Naive B cell (primary cell): ENCODE results near the gene BEST4. TPM values are rescaled to one million over a fixed set of nuclear protein-coding genes. Genes with fewer than 3 reads are reported as not detected.

ENCODE experiments used
- ATAC-seq, 2 donors: fragments of 150-1000 bp; cut with Tn5 transposase; 2 replicates each; pipeline ENCODE4 v1.10.0; 2021; ENCODE audit warnings: low read depth in 2 of 2, mild to moderate bottlenecking in 2 of 2, moderate library complexity in 2 of 2
- DNase-seq: peaks from one replicate; pipeline ENCODE4 v3.0.0; 2022
- H3K27ac Mint-ChIP-seq, 6 donors: one replicate each; pipeline ENCODE4 v1.8.0; 2020 to 2022; ENCODE audit warnings: mild to moderate bottlenecking in 6 of 6, mixed read lengths in 6 of 6, moderate library complexity in 5 of 6, inconsistent platforms in 2 of 6
- H3K27me3 Mint-ChIP-seq, 3 donors: one replicate each; pipeline ENCODE4 v1.8.0; 2021 to 2022; ENCODE audit warnings: mixed read lengths in 3 of 3, mild to moderate bottlenecking in 1 of 3
- H3K36me3 Mint-ChIP-seq, 2 donors: one replicate each; pipeline ENCODE4 v1.8.0; 2020 to 2022; ENCODE audit warnings: mixed read lengths in 2 of 2, inconsistent platforms in 1 of 2, mild to moderate bottlenecking in 1 of 2
- H3K4me1 Mint-ChIP-seq, 3 donors: one replicate each; pipeline ENCODE4 v1.8.0; 2020 to 2022; ENCODE audit warnings: mixed read lengths in 3 of 3, inconsistent platforms in 1 of 3, mild to moderate bottlenecking in 1 of 3, moderate library complexity in 1 of 3
- H3K4me3 Mint-ChIP-seq, 8 donors: one replicate each; pipeline ENCODE4 v1.8.0; 2020 to 2022; ENCODE audit warnings: mild to moderate bottlenecking in 8 of 8, mixed read lengths in 8 of 8, moderate library complexity in 8 of 8, inconsistent platforms in 2 of 8
- H3K9me3 Mint-ChIP-seq, 7 donors: one replicate each; pipeline ENCODE4 v1.8.0; 2020 to 2022; ENCODE audit warnings: mixed read lengths in 7 of 7, mild to moderate bottlenecking in 5 of 7, inconsistent platforms in 2 of 7, moderate library complexity in 1 of 7
- polyA plus RNA-seq, 6 donors: library from polyadenylated mRNA; unstranded; fragments of 300-500 nt; fragmentation: Illumina TruSeq; gene quantifications; one replicate each; pipeline ENCODE4 v1.2.3, GENCODE V29; 2021; ENCODE audit warnings: low read depth in 6 of 6

Gene BEST4
- polyA plus RNA-seq, result under 1 TPM in 1 of 6 donors, not detected in 5; 0.12 TPM

- ATAC-seq (no peak), DNase-seq (no peak)
- Mint-ChIP-seq H3K27ac (peak within 1 kb of the TSS in 2 of 6 donors; percentile 86 to 89), H3K36me3 (no peaks in the 10 kb centered on the region), H3K9me3 (no peaks in the 10 kb centered on the region), H3K4me3 (peak within 1 kb of the TSS in 2 of 8 donors; percentile 13 to 30), H3K27me3 (no peaks in the 10 kb centered on the region), H3K4me1 (peaks cover 16 to 26% (median 22%) of the 10 kb centered on the region in 3 donors)
These were observed at the start of gene BEST4 for GRCh38 chr1:44788120-44788860. Gene BEST4 (minus strand): TSS chr1:44788170. CDS start chr1:44787705, 465 bp downstream.

GRCh38 chr1:44835738-44836675 lies 48.0 kb upstream of the BEST4 start:
- ATAC-seq (peak; percentile 99 to 100), DNase-seq (peak; percentile 79)
- Mint-ChIP-seq H3K27me3 (peaks cover 1 to 6% (median 3%) of the 10 kb centered on the region in 3 donors), H3K4me3 (peak overlapping the region in 4 of 8 donors; percentile 13 to 60 (median 58)), H3K27ac (peak overlapping the region in 3 of 6 donors; percentile 25 to 87 (median 26)), H3K9me3 (no peaks in the 10 kb centered on the region), H3K4me1 (peaks cover 9 to 16% (median 10%) of the 10 kb centered on the region in 3 donors), H3K36me3 (no peaks in the 10 kb centered on the region)

- ATAC-seq, result no peak
These were observed 46.4 kb upstream of the BEST4 start for GRCh38 chr1:44834328-44834727.

GRCh38 chr1:44832056-44832705 lies 44.2 kb upstream of the BEST4 start:
- peaks cover 13 to 16% (median 13%) of the 10 kb centered on the region in 3 donors for H3K4me1 Mint-ChIP-seq
- no peak for ATAC-seq
- no peaks in the 10 kb centered on the region for H3K36me3 Mint-ChIP-seq
- no peaks in the 10 kb centered on the region for H3K27me3 Mint-ChIP-seq
- H3K4me3 Mint-ChIP-seq, result no peak overlapping the region
- no peaks in the 10 kb centered on the region for H3K9me3 Mint-ChIP-seq
- H3K27ac Mint-ChIP-seq, result peak overlapping the region in 1 of 6 donors; percentile 28
- DNase-seq, result no peak

More at GRCh38 chr1:44834328-44834727, 46.4 kb upstream of the BEST4 start:
- no peak for DNase-seq
- no peaks in the 10 kb centered on the region for H3K36me3 Mint-ChIP-seq
- no peak overlapping the region for H3K4me3 Mint-ChIP-seq
- no peaks in the 10 kb centered on the region for H3K9me3 Mint-ChIP-seq
- H3K27me3 Mint-ChIP-seq, result peaks cover 0 to 1% (median under 1%) of the 10 kb centered on the region in 3 donors
- peak overlapping the region in 1 of 6 donors; percentile 29 for H3K27ac Mint-ChIP-seq
- H3K4me1 Mint-ChIP-seq, result peaks cover 9 to 16% (median 10%) of the 10 kb centered on the region in 3 donors

- Mint-ChIP-seq H3K36me3 (no peaks in the 10 kb centered on the region), H3K27me3 (no peaks in the 10 kb centered on the region), H3K9me3 (no peaks in the 10 kb centered on the region), H3K4me3 (no peak overlapping the region), H3K27ac (no peak overlapping the region), H3K4me1 (peaks cover 13 to 14% (median 13%) of the 10 kb centered on the region in 3 donors)
- ATAC-seq (no peak), DNase-seq (no peak)
These were observed 43.5 kb upstream of the BEST4 start for GRCh38 chr1:44831516-44831915.

- H3K4me3 Mint-ChIP-seq, result no peak overlapping the region
- no peak for ATAC-seq
- no peak for DNase-seq
- H3K4me1 Mint-ChIP-seq, result peaks cover 10 to 12% (median 11%) of the 10 kb centered on the region in 3 donors
- no peaks in the 10 kb centered on the region for H3K36me3 Mint-ChIP-seq
- no peaks in the 10 kb centered on the region for H3K9me3 Mint-ChIP-seq
- no peaks in the 10 kb centered on the region for H3K27me3 Mint-ChIP-seq
- H3K27ac Mint-ChIP-seq, result no peak overlapping the region
These were observed 42.9 kb upstream of the BEST4 start for GRCh38 chr1:44830900-44831304.

- Mint-ChIP-seq H3K36me3 (no peaks in the 10 kb centered on the region), H3K4me3 (no peak overlapping the region), H3K4me1 (peaks cover 4 to 7% (median 6%) of the 10 kb centered on the region in 3 donors), H3K9me3 (no peaks in the 10 kb centered on the region), H3K27ac (no peak overlapping the region), H3K27me3 (peaks cover 0 to 5% (median 0%) of the 10 kb centered on the region in 3 donors)
- no peak for DNase-seq
- ATAC-seq, result no peak
These were observed 41.8 kb upstream of the BEST4 start for GRCh38 chr1:44829506-44830384.

- ATAC-seq, result no peak
- H3K36me3 Mint-ChIP-seq, result no peaks in the 10 kb centered on the region
- no peak overlapping the region for H3K27ac Mint-ChIP-seq
- H3K9me3 Mint-ChIP-seq, result no peaks in the 10 kb centered on the region
- peaks cover 0 to 5% (median 0%) of the 10 kb centered on the region in 3 donors for H3K27me3 Mint-ChIP-seq
- no peak overlapping the region for H3K4me3 Mint-ChIP-seq
- DNase-seq, result no peak
- H3K4me1 Mint-ChIP-seq, result peaks cover 4 to 6% (median 4%) of the 10 kb centered on the region in 3 donors
These were observed 41.0 kb upstream of the BEST4 start for GRCh38 chr1:44828841-44829440.

GRCh38 chr1:44828003-44828651 lies 40.2 kb upstream of the BEST4 start:
- Mint-ChIP-seq H3K27ac (peak overlapping the region in 1 of 6 donors; percentile 68), H3K36me3 (no peaks in the 10 kb centered on the region), H3K4me3 (peak overlapping the region in 1 of 8 donors; percentile 84), H3K4me1 (peaks cover 0 to 4% (median 4%) of the 10 kb centered on the region in 3 donors), H3K27me3 (peaks cover 0 to 5% (median 0%) of the 10 kb centered on the region in 3 donors), H3K9me3 (no peaks in the 10 kb centered on the region)
- DNase-seq, result no peak
- ATAC-seq, result no peak

GRCh38 chr1:44827197-44828002 lies 39.4 kb upstream of the BEST4 start:
- Mint-ChIP-seq H3K27ac (peak overlapping the region in 4 of 6 donors; percentile 33 to 47 (median 40)), H3K27me3 (peaks cover 0 to 5% (median 0%) of the 10 kb centered on the region in 3 donors), H3K36me3 (no peaks in the 10 kb centered on the region), H3K4me3 (no peak overlapping the region), H3K9me3 (no peaks in the 10 kb centered on the region), H3K4me1 (peaks cover 0 to 4% (median 4%) of the 10 kb centered on the region in 3 donors)
- DNase-seq, result no peak
- ATAC-seq, result peak in 1 of 2 donors; percentile 20
